H1 (cell line): ENCODE data around the gene SEPTIN2.

Experiments
- CTCF ChIP-seq, 3 experiments: IDR thresholded peaks; 1 replicate in 2 of 3; 2 replicates in 1 of 3; pipeline versions ENCODE4 v1.5.1 to v1.6.1; 2011; ENCODE audit warnings: low read length in 3 of 3, mild to moderate bottlenecking in 3 of 3, inconsistent platforms in 2 of 3, low read depth in 1 of 3, moderate library complexity in 1 of 3; ENCODE audit not compliant: insufficient read depth in 1 of 3; ENCODE audit errors: control extremely low read depth in 1 of 3
- MAX ChIP-seq: IDR thresholded peaks from 2 replicates; pipeline ENCODE4 v1.6.1; 2012; ENCODE audit warnings: inconsistent platforms
- POLR2A ChIP-seq, 2 experiments: IDR thresholded peaks; 1 replicate in 1 of 2; 2 replicates in 1 of 2; pipeline ENCODE4 v1.6.1; 2011; ENCODE audit warnings: low read depth in 2 of 2, low read length in 2 of 2, mild to moderate bottlenecking in 2 of 2; ENCODE audit errors: control extremely low read depth in 1 of 2
- POLR2AphosphoS5 ChIP-seq: IDR thresholded peaks from 2 replicates; pipeline ENCODE4 v1.6.1; 2011; ENCODE audit warnings: low read depth, low read length
- SAP30 ChIP-seq: fragments of 300-600 bp; sonication (generic); IDR thresholded peaks from 2 replicates; pipeline ENCODE4 v1.7.1; 2012; ENCODE audit warnings: low read length, moderate library complexity, mild to moderate bottlenecking, inconsistent platforms; ENCODE audit not compliant: insufficient read depth, insufficient replicate concordance
- SIRT6 ChIP-seq: IDR thresholded peaks from one replicate; pipeline ENCODE4 v1.7.1; 2012; ENCODE audit warnings: low read length, inconsistent platforms
- YY1 ChIP-seq: IDR thresholded peaks from 2 replicates; pipeline ENCODE4 v1.6.1; 2011; ENCODE audit warnings: low read depth, mild to moderate bottlenecking, low read length

GRCh38 chr2:241324775-241325174 lies 9.1 kb downstream of the SEPTIN2 start:
- TF ChIP-seq CTCF (IDR thresholded peaks at IDR 0.05; ENCODE audit: control extremely low read depth in 1 of 3, insufficient read depth in 1 of 3, low read depth in 1 of 3, low read length in 3 of 3) (no peak), POLR2A (IDR thresholded peaks at IDR 0.05; ENCODE audit: control extremely low read depth in 1 of 2, low read depth in 2 of 2, low read length in 2 of 2) (no peak), POLR2AphosphoS5 (no peak), YY1 (no peak), SIRT6 (no peak), MAX (no peak), SAP30 (no peak)
